Pons (tissue), 1 donor: ENCODE measurements around the gene RNF112.
A peak's percentile ranks its signal among the peaks of the same experiment; 100 is the strongest.

ENCODE experiments used
- DNase-seq: peaks from one replicate; pipeline ENCODE4 v3.0.0-alpha.2; 2016; ENCODE audit warnings: low spot score

The RNF112 gene

GRCh38 chr17:19375732-19376131 is 35.3 kb upstream of the RNF112 start:
- no peak for DNase-seq

GRCh38 chr17:19376811-19377210 is 34.2 kb upstream of the RNF112 start:
- DNase-seq: no peak

- peak; percentile 99 for DNase-seq
These were observed 33.2 kb upstream of the RNF112 start for GRCh38 chr17:19377602-19378415.

GRCh38 chr17:19378416-19379360 is 32.3 kb upstream of the RNF112 start, which contains the start of gene MAPK7:
TSS of gene MAPK7 (plus strand) at chr17:19378498. CDS start at chr17:19378901, 403 bp downstream.
- DNase-seq: no peak

GRCh38 chr17:19379361-19380065 is 31.5 kb upstream of the RNF112 start:
- DNase-seq: no peak

GRCh38 chr17:19380481-19381301 is 30.3 kb upstream of the RNF112 start:
- no peak for DNase-seq

GRCh38 chr17:19381361-19381740 is 29.7 kb upstream of the RNF112 start:
- no peak for DNase-seq

GRCh38 chr17:19381741-19382444 is 29.1 kb upstream of the RNF112 start:
- DNase-seq: no peak

GRCh38 chr17:19382531-19383444 is 28.2 kb upstream of the RNF112 start:
- no peak for DNase-seq

GRCh38 chr17:19383681-19384470 is 27.2 kb upstream of the RNF112 start:
- DNase-seq: no peak

- peak; percentile 89 for DNase-seq
These were observed 26.2 kb upstream of the RNF112 start for GRCh38 chr17:19384723-19385391.

- DNase-seq: no peak
These were observed 25.5 kb upstream of the RNF112 start for GRCh38 chr17:19385521-19385983.

- no peak for DNase-seq
These were observed 24.7 kb upstream of the RNF112 start for GRCh38 chr17:19386051-19386929.

GRCh38 chr17:19386974-19387920 is 23.8 kb upstream of the RNF112 start, which contains the start of gene MFAP4:
TSS of gene MFAP4 (minus strand) at chr17:19387190. CDS start at chr17:19387155, 35 bp downstream.
- peak; percentile 35 for DNase-seq

GRCh38 chr17:19387921-19388521 is 23.0 kb upstream of the RNF112 start:
- DNase-seq: no peak
